Activated T-cell treated with anti-CD3 and anti-CD28 coated beads, Interleukin-2, amount 50 U/mL, for 1 hour (primary cell): ENCODE data around the gene TUSC2.

Experiments
- DNase-seq: peaks from one replicate; pipeline ENCODE4 v3.0.0-alpha.2; 2020

The TUSC2 gene, protein sequence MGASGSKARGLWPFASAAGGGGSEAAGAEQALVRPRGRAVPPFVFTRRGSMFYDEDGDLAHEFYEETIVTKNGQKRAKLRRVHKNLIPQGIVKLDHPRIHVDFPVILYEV

DNA sequence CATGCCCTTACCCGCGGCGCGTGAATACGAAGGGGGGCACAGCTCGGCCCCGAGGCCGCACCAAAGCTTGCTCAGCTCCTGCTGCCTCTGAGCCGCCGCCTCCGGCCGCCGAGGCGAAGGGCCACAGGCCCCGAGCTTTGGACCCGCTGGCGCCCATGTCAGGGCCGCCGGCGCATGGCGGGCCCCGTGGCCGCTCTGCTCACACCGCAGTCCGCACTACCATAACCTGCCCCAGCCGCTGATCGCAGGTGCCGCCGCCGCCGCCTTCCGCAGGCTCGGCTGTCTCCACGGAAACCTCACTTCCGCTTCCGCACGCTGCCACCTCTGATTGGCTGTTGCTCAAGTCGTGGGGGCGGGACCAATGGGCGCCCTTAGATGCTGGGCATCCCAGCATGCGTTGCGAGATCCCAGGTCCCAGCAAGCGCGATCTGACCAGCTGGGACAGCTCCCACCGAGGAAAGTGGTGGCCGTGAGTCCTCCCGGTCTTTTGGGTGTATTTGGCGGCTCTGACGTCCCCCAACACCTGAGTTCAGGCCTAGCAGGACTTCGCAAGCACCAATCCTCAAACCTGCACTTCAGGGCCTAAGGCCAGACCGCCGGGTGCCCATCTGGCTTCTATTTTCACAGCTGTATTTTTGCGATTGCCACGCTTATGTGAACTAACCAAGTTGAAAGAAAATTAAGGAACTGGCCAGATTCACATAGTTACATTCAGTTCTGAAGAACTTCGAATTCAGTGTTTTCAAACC lies at the start of gene TUSC2:
Gene TUSC2 (minus strand): TSS at position 281 of the 749 bp plus-strand sequence. CDS start 124 bp downstream, at position 157.
- peak; percentile 92 for DNase-seq

DNA sequence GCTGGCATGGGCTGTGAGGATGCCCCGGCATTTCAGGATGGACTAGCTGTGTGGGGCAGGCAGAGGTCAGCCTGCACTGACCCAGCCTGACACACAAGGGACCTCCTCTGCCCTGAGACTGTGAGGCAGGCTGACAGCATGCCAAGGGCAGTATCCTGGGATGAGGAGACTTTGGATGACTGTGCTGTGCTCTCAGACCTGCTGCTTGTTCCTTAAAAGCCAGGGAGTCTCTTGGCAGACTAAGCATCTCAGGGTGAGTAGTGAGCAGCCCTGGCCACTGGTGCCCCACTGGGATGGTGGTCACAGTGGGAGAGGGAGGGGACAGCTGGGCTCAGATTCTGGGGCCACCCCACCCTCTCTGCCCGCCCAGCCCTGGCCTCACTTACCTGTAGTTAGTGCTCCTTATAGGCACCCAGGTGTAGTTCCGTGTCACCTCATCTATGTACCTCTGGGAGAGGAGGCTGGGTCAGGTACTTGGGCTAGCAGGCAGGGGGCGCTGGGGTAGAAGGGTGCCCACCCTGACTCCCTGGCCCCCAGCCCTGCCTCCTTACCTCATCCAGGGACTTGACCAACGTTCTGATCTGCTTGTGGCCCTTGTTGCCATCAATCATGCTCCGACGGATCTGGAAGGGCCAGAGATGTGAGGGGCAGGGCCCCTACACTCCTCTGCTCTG lies 47.4 kb upstream of the TUSC2 start:
- no peak for DNase-seq

DNA sequence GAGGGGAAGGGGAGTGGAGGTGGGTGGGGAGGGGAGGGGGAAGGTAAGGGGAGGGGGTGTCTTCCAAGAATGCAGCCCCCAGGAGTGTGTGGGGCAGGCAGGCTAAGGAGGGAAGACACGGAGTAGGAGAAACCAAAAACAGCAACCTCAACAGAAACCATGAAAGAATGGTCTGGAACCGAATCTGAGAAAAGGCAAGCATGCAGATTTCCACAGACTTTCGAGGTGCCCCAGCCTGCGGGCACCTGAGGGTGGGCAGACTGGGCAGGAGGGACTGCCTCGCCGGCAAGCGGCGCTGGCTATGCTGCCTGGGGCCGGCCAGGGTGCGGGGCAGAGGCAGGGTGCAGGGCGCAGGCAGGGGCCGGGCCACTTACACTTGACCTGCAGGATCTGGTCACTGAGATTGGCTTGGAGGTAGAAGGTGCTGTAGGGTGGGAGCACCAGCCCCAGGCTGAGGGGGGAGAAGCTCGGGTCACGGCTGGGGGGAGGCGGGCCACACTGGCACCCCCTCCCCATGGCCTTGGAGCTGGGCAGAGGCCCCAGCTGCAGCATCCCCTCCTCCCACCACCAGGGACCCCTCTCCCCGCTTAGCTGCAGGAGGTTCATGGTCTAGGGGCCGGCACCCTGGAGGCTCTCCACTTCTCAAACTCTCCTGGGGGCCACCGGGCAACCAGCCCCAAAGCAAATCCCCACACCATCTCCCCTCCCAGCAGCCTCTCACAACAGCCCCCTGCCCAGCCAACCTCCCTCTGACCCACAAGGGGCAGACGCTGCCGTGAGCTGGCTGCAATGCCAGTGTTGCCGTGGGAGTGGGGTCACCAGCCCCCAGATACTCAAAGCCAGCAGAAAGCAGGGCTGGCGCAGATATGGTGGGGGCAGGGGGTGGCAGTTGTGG lies 46.6 kb upstream of the TUSC2 start:
- DNase-seq, result no peak

DNA sequence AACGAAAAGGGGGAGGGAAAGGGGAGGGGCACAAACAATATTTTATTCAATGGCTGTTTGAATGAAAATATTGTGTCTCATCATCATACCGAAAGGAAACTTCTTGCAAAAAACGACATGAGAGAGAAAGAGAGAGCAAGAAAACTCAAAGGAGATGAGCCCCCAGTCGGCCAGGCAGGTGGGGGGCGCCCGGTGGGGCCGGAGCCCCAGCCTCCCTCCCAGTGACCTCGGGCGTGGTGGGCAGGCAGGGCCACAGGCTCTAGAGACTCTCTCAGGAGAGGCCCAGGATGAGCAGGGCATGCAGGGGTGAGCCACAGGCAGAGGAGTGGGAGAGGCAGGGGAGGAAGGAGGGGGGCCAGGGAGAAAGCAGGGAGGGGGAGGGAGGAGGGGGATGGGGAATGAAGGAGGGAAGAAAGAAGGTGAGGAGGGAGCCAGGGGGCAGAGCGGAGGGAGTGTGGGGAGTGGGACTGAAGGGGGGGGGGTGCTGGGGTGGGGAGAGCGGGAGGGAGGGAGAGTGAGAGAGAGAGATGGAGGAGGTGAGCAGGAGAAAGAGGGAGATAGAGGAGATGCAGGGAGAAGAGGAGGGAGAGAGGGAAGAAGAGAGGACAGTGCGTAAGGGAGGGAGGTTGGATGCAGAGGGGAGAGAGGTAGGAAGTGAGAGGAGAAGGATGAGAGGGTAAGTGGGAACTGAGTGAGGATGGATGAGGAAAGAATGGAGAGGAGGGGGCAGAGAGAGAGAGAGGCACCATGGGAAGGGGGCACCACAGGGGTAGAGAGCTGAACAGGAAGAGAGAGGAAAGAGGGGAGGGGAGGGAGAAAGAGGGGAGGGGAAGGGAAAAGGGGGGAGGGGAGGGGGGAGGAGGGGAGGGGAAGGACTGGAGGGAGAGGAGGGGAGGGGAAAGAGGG lies 45.4 kb upstream of the TUSC2 start:
- DNase-seq, result no peak

DNA sequence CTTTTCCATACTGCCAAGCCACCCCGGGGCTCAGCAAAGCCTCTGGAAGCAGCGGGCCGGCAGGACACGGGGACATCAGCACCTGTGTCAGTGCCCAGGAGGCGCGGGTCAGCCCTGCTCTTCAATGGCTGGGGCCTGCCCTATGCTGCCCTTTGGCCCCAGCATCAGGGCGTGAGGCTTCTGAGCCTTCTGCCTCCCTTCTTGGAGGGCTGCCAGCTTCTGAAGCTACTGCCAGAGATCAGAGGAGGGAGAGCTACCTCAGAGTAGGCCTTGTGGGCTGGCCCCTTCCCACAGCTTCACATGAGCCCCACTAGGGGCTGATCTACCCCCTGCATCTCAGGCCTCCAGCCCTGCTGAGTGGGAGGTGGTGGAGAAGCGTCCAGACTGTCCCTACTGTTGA lies 44.3 kb upstream of the TUSC2 start:
- no peak for DNase-seq

DNA sequence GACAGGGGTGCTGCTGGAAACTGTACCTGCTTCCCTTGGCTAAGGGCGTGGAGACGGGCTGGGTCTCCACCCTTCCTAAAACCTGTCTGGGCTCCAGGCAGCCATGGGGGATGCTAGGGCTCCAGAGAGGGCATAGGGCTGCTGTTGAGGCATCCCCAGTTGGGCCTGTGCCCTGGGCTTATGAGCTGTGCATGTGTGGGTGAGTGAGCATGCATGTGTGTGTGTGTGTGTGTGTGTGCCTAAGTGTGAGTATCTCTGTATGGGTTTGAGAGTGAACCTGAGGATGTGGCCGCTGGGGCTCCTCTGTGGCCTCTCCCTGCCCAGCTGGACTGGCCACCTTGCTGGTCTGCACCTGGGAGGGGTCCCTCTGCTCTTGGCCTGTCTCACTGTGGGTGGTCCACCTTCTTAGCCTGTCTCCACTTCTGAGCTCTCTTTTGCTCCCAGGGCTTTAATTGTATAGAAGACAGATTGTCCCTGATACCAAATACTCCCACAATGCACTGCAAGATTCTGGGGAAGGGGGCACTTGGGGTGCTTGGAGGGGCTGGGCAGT lies 43.2 kb upstream of the TUSC2 start:
- no peak for DNase-seq

DNA sequence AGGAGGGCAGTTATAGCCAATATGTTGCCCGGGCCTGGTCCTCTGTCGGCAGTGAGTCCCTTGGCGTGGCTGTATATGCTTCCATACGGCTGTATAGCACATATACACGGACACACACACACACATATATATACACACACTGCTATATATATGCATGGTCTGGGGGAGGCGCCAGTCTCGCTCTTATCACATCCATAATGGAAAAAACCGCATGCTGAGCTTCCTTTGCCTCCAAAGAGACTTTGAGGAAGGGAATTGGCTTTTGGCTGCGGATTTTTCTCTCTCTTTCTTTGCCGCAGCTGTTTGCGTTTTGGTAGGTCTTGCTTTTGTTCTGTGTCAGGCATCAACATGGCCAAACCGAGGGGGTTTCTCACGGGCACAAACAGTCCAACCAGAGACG lies 42.6 kb upstream of the TUSC2 start:
- DNase-seq, result no peak

DNA sequence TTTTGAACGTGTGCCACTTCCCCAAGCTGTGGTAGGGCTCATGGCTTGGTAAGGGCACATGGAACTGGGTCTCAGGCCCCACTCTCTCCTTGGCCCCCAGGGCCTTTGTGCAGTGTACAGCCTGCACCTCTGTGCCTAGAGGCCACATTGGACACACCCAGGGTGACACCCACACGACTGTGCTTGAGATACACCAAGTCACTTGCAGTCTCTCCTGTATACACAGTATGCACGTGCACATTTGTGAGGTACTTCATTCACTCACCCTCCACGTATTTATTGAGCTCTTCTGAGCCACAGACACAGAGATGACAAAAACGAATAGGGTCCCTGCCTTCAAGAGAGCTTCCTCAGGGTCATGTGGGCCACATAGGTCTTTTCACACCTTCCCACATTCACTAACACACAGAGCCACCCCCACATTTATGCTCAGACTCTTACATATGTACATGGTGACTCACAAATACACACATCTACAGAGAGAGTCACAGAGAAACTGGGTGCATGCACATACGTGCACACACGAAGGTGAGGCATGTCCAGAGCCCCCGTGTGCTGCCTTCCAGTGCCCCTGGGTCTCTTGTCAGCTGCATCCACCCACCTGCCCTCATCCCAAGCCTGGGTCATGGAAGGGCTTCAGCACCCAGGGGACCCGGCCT lies 41.1 kb upstream of the TUSC2 start:
- no peak for DNase-seq

DNA sequence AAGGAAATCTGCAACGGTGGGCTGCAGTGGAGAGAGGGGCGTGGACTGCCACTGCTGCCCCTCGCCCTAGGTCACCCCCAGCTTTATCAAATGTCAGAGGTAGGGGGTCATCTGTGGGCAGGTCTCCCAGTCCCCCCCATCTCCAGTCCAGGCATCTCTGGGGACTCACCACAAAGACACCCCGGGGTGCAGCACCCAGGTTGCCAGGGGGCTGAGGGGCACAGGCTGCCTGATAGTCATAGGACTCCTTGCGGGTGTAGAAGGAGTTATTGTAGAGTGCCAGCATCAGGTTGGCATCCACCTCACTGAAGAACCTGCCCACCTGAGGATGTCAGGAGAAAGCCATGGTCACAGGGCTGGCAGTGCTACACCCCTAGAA lies 37.8 kb upstream of the TUSC2 start:
- DNase-seq, result no peak

DNA sequence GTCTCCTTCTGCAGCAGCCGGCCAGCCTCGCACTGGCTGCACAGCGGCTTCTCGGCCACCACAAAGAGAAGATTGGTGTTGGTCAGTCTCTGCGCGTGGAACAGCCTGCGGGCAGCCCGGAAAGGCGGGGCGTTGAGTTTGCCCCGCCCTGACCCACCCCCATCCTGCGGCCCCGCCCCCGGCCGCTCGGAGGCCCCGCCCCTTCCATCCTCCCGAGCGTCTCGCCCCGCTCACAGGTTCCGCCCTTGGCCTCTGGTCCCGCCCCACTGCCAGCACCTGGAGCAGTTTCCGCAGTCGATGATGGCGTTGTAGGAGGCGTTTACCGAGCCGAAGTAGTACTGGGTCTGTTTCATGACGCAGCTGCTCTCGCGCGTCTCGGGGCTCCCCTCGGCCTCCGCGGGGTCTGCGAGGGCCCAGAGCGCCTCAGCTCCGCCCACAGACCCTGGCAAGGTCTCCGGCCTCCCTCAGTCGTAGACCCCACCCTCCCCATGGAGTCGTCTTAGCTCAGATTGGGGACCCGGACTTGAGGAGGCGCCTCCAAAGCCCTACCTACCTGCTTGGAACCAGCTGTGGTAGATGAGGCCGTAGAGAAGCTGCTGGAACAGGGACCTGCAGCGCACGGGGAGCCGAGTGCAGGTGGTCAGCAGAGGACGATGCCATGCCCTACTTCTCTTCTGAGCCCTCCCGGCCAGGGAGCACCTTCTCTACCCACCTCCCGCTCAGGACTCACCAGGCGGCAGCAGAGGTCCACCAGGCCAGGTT lies 37.2 kb upstream of the TUSC2 start:
- DNase-seq, result peak; percentile 94

DNA sequence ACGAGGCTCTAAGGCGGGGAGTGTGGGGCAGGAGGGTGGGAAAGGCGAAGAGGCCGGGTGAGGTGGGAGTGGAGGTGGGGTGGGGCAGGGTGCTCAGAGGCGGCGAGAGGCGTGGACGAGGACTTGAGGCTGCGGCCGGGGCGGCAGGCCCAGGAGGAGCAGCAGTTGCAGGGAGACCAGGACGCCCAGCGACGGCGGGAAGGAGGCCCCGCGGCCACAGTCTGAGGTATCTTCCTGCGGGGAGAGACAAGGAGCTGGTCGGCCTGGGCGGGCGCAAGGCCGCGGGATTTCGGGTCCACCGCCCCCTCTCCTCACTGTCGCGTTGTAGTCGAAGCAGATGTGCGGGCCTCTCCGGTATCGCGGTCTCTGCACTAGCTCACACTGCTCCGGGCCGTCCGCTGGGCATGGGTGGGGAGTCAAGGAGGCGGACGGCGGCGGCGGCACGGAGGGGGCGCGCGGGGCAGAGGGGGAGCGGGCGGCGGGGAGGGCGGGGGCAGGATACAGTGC lies 36.6 kb upstream of the TUSC2 start:
- DNase-seq, result no peak

DNA sequence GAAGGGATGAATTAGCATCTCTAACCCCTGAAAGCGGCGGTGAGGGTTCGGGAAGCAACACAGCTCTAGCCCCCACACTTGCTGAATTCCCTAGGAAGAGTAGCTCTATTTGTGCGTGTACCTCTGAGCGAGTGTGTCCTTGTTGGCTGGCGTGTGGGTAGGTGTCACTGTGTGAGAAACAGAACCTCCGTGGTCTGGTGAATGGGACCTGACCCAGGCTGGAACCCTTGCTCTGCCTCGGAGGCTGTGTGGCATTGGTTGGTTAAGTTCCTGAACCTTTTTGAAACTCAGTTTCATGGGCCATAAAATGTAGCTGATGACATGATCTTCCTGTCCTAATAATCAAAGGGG lies 31.7 kb upstream of the TUSC2 start:
- no peak for DNase-seq

DNA sequence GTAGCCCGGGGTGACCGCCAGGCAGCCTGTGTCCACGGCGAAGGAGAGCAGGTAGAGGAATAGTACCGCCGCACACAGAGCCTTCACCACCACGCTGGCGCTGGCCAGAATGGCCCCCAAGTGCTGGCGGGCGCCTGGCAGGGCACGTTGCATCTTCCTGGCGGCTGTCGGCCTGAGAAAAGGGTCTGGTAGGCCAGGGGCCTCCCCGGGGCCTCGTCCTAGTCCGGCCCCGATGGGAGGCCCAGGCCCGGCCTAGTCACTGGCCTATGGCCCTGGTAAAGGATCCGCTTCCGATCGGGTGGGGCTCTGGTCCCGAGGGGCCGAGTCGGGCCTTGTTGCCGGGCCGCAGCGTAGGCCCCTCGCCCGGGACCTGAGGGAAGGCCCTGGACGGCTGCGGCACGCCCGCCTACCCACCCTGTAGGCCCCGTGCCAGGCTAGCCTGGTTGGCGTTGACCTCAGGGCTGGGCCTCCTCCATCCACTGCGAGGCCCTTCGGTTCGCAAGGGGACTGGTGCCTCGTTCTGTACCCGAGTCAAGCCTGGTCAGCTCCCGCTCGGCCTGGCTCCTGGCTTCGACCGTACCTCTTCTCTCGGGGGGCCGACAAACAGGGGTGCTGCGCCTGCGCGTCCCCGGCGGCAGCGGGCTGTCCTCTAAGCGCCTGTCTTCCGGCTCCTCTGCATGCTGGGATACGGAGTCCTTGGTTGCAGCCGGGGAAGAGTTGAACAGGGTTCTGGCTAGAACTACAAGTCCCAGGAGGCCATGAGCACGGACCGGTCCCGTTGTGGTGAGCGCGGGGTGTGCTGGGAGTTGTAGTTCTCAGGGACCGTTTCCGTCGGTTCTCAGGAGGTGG lies 31.1 kb upstream of the TUSC2 start, which contains the start of gene TMEM115:
Gene TMEM115 (minus strand): TSS at position 611 of the 849 bp plus-strand sequence. CDS start 458 bp downstream, at position 153.
- DNase-seq, result peak; percentile 87

DNA sequence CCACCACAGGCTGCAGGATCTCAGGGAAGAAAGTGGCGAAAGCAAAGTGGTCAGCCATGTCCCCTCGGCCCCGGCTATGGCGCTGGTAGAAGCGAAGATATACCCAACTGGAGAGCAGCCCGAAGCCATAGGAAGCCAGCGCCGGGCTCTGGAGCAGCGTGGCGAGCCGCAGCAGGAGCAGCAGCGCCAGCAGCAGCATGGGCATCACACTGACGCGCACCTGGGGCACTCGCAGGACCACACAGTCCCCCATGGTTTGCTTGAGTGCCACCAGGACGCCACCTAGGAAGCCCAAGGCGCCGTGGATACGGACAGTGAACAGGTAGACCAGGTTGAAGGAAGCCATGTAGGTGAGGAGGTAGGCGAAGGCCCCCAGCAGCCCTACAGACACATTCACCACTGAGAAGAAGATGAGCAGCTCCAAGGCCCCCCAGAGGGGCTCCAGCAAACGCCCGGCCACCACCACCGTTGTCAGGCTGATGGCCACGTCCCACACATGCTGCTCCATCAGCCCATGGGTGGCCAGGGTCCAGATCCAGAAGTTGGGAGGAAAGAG lies 30.4 kb upstream of the TUSC2 start:
- no peak for DNase-seq

DNA sequence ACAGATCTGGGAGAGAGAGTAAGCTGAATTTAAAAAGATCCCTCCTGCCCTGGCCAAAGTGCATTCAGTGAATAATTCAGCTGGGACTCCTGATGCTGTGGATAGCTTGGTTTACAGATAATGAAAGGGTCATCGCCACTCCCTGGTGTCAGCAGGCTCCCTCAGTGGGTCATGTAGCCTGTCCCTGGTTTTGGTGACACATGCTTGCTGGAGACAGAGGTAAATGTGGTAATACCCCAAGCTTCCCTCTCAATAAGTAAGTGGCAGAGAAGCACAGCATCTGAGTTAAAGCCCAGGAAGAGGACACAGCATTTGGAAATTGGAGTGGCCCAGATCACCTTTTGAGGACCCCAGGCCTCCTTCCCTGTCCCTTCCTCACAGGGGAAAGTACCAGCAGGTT lies 29.5 kb upstream of the TUSC2 start:
- no peak for DNase-seq

DNA sequence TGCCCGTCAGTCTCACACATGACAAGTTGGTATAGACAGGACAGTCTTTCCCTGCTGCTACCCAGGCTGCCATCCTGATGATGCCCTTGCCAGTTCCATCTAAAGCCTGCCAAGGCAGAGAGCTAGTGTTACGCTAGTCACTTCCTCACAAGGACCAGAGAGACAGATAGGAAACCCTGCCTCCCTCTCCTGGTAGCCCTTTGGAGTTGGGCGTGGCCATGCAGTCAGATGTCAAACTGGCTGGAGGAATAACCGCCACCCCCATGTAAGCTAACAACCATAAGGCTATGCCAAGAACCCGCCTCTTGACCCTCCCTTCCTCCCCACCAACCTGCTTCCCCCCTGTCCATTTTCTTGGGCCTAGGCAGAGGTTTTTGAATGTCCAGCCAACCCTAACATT lies 28.5 kb upstream of the TUSC2 start:
- no peak for DNase-seq

DNA sequence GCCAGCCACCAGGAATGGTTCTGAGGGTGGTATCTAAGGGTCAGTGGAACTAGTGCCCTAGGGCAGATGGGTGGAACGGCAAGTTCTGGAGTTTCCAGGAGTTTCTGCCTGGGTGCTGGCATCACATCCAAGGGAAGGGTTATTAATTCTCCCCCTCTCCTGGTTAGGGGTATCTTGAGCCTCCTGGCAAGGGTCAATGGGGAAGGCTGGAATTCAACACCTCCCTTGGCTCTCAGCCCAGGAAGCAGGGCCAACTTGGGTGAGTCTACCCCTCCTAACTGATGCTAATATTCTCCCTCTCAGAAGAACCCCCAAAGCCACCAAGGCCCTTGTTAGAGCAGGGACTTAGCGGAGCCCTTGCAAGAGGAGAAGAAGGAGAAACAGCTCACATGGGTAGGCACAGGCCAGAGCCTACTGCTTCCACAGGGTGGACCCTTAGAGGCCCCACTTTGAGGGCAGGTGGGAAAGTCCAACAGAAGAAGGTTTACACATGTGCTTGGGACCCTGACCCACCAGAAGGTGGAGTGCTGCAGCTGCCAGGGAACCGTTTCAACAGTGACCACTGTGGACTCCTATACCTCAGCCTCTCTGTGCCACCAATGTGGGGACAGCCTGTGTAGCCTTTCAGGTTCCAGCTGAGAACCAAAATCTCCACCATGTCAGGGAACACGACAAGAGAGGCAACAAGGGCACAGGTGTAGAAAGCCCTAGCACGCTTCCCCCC lies 28.0 kb upstream of the TUSC2 start:
- no peak for DNase-seq

DNA sequence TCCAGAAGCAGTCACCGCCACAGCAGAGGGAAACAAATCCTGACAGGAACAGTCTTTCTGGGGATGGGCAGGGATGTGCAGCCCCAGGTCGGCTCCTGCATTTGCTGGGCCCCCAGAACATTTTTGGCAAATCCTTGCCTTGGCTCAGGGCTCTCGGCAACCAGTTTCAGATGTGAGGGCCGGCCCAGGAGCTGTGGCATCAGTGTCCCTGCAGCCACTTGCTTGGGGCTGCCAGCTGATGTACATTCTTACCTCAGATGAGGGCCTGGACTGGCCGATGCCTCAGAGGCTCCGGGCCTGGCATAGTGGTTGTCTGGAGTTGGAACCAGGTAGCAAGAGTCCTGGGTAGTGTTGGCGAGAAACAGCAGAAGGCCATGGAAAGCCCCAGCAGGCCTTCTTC lies 26.8 kb upstream of the TUSC2 start:
- no peak for DNase-seq
